HepG2 (cell line): ENCODE measurements around the gene LRRC15. TPM values are rescaled to one million over a fixed set of nuclear protein-coding genes. Genes with fewer than 3 reads are reported as not detected.

Source experiments
- AGO2 ChIP-seq: fragments of 200-400 bp; formaldehyde crosslinking; optimal IDR thresholded peaks from 2 replicates; pipeline ENCODE3; 2017; ENCODE audit warnings: mild to moderate bottlenecking, low read depth, low read length, moderate library complexity
- ATAD3A ChIP-seq: sonication (generic); formaldehyde crosslinking; IDR thresholded peaks from 2 replicates; pipeline ENCODE4 v1.4.0; 2020; ENCODE audit warnings: missing genetic modification reagents
- ESRRA ChIP-seq: sonication (generic); formaldehyde crosslinking; IDR thresholded peaks from 2 replicates; pipeline ENCODE4 v1.5.1; 2020; ENCODE audit warnings: mild to moderate bottlenecking, low read depth, missing genetic modification reagents
- GTF3A ChIP-seq: sonication (generic); formaldehyde crosslinking; conservative IDR thresholded peaks from 2 replicates; pipeline ENCODE4 v1.4.0; 2020; ENCODE audit warnings: mild to moderate bottlenecking, missing genetic modification reagents
- NFE2 ChIP-seq: sonication (generic); formaldehyde crosslinking; IDR thresholded peaks from 2 replicates; pipeline ENCODE4 v1.4.0; 2020; ENCODE audit warnings: missing genetic modification reagents
- SSRP1 ChIP-seq: IDR thresholded peaks from 2 replicates; pipeline ENCODE4 v1.6.1; 2016; ENCODE audit warnings: control low read depth
- ZBTB21 ChIP-seq: sonication (generic); formaldehyde crosslinking; IDR thresholded peaks from 2 replicates; pipeline ENCODE4 v1.4.0; 2020; ENCODE audit warnings: missing genetic modification reagents
- ZFP41 ChIP-seq: sonication (generic); formaldehyde crosslinking; IDR thresholded peaks from 2 replicates; pipeline ENCODE4 v1.4.0; 2020; ENCODE audit warnings: mild to moderate bottlenecking, missing genetic modification reagents, borderline replicate concordance
- ZNF121 ChIP-seq: sonication (generic); formaldehyde crosslinking; IDR thresholded peaks from 2 replicates; pipeline ENCODE4 v1.5.0; 2020; ENCODE audit warnings: mild to moderate bottlenecking, missing genetic modification reagents
- ZNF136 ChIP-seq: sonication (generic); formaldehyde crosslinking; IDR thresholded peaks from 2 replicates; pipeline ENCODE4 v1.8.1; 2022; ENCODE audit warnings: low read depth, mild to moderate bottlenecking, moderate library complexity, missing genetic modification reagents
- ZNF331 ChIP-seq: sonication (generic); formaldehyde crosslinking; IDR thresholded peaks from 2 replicates; pipeline ENCODE4 v1.4.0; 2020; ENCODE audit warnings: missing genetic modification reagents
- ZNF441 ChIP-seq: sonication (generic); formaldehyde crosslinking; IDR thresholded peaks from 2 replicates; pipeline ENCODE4 v1.7.0; 2021; ENCODE audit warnings: missing genetic modification reagents, borderline replicate concordance
- ZNF513 ChIP-seq: sonication (generic); formaldehyde crosslinking; conservative IDR thresholded peaks from 2 replicates; pipeline ENCODE4 v1.5.0; 2020; ENCODE audit warnings: missing genetic modification reagents
- ZNF552 ChIP-seq: sonication (generic); formaldehyde crosslinking; IDR thresholded peaks from 2 replicates; pipeline ENCODE4 v1.9.0; 2022; ENCODE audit warnings: missing genetic modification reagents, mild to moderate bottlenecking, borderline replicate concordance
- ZNF607 ChIP-seq: sonication (generic); formaldehyde crosslinking; IDR thresholded peaks from 2 replicates; pipeline ENCODE4 v1.5.1; 2020; ENCODE audit warnings: missing genetic modification reagents, mild to moderate bottlenecking, borderline replicate concordance
- ZNF780A ChIP-seq: sonication (generic); formaldehyde crosslinking; IDR thresholded peaks from 2 replicates; pipeline ENCODE4 v1.8.0; 2022; ENCODE audit warnings: mild to moderate bottlenecking, missing genetic modification reagents, moderate library complexity
- ZNF781 ChIP-seq: sonication (generic); formaldehyde crosslinking; IDR thresholded peaks from 2 replicates; pipeline ENCODE4 v1.5.1; 2020; ENCODE audit warnings: borderline replicate concordance, mild to moderate bottlenecking, missing genetic modification reagents; ENCODE audit errors: not compliant biosample characterization
- polyA plus RNA-seq, 8 experiments: library from polyadenylated mRNA; depleted of rRNA in 3 of 8; stranded (reverse) in 7 of 8; unstranded in 1 of 8; fragments of >200 nt; fragmentation: Illumina TruSeq in 4 of 8; extraction: Trizol in 4 of 8; gene quantifications; 2 replicates each; pipeline versions ENCODE4 v1.2.1 to v1.2.3, GENCODE V29; 2011 to 2016; ENCODE audit warnings: low read depth in 4 of 8, missing spikeins in 1 of 8, mixed read lengths in 1 of 8; ENCODE audit not compliant: insufficient read depth in 1 of 8
- total RNA-seq, 5 experiments: library from RNA; depleted of rRNA; stranded (reverse); fragments of >200 nt; fragmentation: Illumina TruSeq; extraction: Trizol; gene quantifications; 2 replicates each; pipeline ENCODE4 v1.2.3, GENCODE V29; 2016; ENCODE audit warnings: low read depth in 1 of 5
- TF ChIP-seq, protein P1 (sequence below): sonication (generic); formaldehyde crosslinking; IDR thresholded peaks from 2 replicates; pipeline ENCODE4 v1.9.0; 2021; ENCODE audit warnings: missing genetic modification reagents, borderline replicate concordance
- TF ChIP-seq, protein P2 (sequence below): IDR thresholded peaks from 2 replicates; pipeline ENCODE4 v1.6.1; 2016; ENCODE audit warnings: control low read depth
- TF ChIP-seq, protein P3 (sequence below): sonication (generic); formaldehyde crosslinking; IDR thresholded peaks from 2 replicates; pipeline ENCODE4 v1.5.0; 2020; ENCODE audit warnings: missing genetic modification reagents
- TF ChIP-seq, protein P4 (sequence below): sonication (generic); formaldehyde crosslinking; IDR thresholded peaks from 2 replicates; pipeline ENCODE4 v1.5.0; 2020; ENCODE audit warnings: missing genetic modification reagents

The LRRC15 gene
- total and polyA plus RNA-seq, 2 of the 13 experiments (the other 11 are each of a cell fraction or from before 2014, with no cell fraction given), result not detected

DNA sequence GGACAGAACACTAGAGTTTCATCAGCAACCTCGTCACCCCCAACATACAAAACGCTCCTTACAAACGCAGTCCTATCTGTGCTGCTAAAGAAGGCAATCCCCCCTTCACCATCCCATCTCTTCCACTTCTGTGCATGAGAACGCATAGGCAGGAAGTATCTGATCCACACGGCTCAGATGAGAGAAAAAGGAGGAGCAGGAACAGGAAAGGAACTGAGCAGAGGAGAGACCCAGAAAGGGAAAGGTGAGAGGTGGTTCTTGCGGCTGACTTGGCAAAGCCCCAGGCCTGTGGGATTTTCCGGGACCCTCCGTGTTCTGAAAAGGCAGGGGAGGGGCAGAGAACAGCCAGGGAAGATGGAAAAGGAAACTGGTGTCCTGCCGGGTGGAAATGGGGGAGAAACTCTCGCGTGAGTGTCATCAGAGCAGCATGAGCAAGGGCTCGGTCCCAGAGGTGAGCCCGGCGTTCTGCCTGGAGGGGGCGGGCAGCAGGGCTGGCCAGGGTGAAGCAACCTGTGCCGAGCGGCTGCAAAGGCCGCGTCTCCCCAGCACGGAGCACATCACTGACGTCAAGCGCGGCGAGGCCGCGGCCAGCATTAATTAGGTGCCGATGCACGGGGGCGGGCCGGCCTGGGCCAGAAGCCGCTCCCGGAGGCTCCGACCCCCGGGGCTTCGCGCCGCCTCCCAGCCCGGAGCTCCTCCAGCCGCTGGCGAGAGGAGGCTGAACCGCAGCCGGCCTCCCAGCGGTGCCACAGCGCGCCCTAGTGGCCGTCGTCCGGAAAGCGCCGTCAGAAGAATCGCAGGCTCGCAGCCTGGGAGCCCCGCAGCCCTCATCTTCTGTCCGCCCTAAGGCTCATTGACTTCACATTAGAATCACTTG is 54.2 kb downstream of the LRRC15 start (continued):
- TF ChIP-seq ZNF780A (CRISPR knock-in tag), result no peak
- TF ChIP-seq ZNF552 (CRISPR knock-in tag), result 0 out of 2 replicates have a peak, but pooled peaks have one; percentile 23
- TF ChIP-seq ZFP41 (CRISPR knock-in tag), result no peak
- peak; percentile 14; the same call in 1 of the 2 replicates for TF ChIP-seq ZNF121
- no peak for TF ChIP-seq NFE2 (CRISPR knock-in tag)
- TF ChIP-seq, protein P1, sequence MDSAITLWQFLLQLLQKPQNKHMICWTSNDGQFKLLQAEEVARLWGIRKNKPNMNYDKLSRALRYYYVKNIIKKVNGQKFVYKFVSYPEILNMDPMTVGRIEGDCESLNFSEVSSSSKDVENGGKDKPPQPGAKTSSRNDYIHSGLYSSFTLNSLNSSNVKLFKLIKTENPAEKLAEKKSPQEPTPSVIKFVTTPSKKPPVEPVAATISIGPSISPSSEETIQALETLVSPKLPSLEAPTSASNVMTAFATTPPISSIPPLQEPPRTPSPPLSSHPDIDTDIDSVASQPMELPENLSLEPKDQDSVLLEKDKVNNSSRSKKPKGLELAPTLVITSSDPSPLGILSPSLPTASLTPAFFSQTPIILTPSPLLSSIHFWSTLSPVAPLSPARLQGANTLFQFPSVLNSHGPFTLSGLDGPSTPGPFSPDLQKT (CRISPR knock-in tag), result no peak
- peak; percentile 41; the same call in 1 of the 2 replicates for TF ChIP-seq ZNF331
- no peak for TF ChIP-seq ATAD3A (CRISPR knock-in tag)
- no peak for TF ChIP-seq ZBTB21 (CRISPR knock-in tag)
- TF ChIP-seq ZNF441 (CRISPR knock-in tag), result no peak
- TF ChIP-seq SSRP1 (CRISPR knock-in tag), result no peak
- TF ChIP-seq ESRRA, result no peak
- TF ChIP-seq, protein P2, sequence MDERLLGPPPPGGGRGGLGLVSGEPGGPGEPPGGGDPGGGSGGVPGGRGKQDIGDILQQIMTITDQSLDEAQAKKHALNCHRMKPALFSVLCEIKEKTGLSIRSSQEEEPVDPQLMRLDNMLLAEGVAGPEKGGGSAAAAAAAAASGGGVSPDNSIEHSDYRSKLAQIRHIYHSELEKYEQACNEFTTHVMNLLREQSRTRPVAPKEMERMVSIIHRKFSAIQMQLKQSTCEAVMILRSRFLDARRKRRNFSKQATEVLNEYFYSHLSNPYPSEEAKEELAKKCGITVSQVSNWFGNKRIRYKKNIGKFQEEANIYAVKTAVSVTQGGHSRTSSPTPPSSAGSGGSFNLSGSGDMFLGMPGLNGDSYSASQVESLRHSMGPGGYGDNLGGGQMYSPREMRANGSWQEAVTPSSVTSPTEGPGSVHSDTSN, result no peak
- no peak for TF ChIP-seq ZNF136 (CRISPR knock-in tag)
- TF ChIP-seq ZNF513 (CRISPR knock-in tag), result no peak
- TF ChIP-seq ZNF607 (CRISPR knock-in tag), result peak; percentile 53; the same call in 1 of the 2 replicates
- TF ChIP-seq GTF3A (CRISPR knock-in tag), result no peak
- TF ChIP-seq ZNF781 (CRISPR knock-in tag), result peak; percentile 19
- TF ChIP-seq AGO2, result no peak
- TF ChIP-seq, protein P3, sequence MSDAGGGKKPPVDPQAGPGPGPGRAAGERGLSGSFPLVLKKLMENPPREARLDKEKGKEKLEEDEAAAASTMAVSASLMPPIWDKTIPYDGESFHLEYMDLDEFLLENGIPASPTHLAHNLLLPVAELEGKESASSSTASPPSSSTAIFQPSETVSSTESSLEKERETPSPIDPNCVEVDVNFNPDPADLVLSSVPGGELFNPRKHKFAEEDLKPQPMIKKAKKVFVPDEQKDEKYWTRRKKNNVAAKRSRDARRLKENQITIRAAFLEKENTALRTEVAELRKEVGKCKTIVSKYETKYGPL (CRISPR knock-in tag), result no peak
- TF ChIP-seq, protein P4, sequence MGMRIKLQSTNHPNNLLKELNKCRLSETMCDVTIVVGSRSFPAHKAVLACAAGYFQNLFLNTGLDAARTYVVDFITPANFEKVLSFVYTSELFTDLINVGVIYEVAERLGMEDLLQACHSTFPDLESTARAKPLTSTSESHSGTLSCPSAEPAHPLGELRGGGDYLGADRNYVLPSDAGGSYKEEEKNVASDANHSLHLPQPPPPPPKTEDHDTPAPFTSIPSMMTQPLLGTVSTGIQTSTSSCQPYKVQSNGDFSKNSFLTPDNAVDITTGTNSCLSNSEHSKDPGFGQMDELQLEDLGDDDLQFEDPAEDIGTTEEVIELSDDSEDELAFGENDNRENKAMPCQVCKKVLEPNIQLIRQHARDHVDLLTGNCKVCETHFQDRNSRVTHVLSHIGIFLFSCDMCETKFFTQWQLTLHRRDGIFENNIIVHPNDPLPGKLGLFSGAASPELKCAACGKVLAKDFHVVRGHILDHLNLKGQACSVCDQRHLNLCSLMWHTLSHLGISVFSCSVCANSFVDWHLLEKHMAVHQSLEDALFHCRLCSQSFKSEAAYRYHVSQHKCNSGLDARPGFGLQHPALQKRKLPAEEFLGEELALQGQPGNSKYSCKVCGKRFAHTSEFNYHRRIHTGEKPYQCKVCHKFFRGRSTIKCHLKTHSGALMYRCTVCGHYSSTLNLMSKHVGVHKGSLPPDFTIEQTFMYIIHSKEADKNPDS (CRISPR knock-in tag), result 0 out of 2 replicates have a peak, but pooled peaks have one; percentile 31
